Measurements from ENCODE around the gene ZFP64. TPM values are rescaled to one million over a fixed set of nuclear protein-coding genes. Genes with fewer than 3 reads are reported as not detected.

ZFP64 gene
- 42.2 and 42.4 TPM in 2 replicates for total RNA-seq

GRCh38 chr20:52191132-52191915 lies at the start of gene ZFP64:
Gene ZFP64, minus strand, starts transcription at chr20:52191779. Its CDS starts 143 bp downstream, at chr20:52191636.

